Trophoblast cell (in vitro differentiated cells and primary cell): ENCODE measurements around the gene MAEA.

Source experiments
- DNase-seq, 2 donors: peaks; one replicate each; pipeline ENCODE4 v3.0.0-alpha.2; 2016
- H2AFZ ChIP-seq: 2 replicates; pipeline ENCODE4 v1.6.1; 2013; ENCODE audit warnings: low read length, moderate library complexity, mild to moderate bottlenecking; ENCODE audit not compliant: insufficient read depth, poor library complexity
- H2AK5ac ChIP-seq: 2 replicates; pipeline ENCODE4 v1.6.1; 2013; ENCODE audit warnings: mild to moderate bottlenecking, low read length
- H2BK120ac ChIP-seq: 2 replicates; pipeline ENCODE4 v1.6.1; 2013; ENCODE audit warnings: low read length, mild to moderate bottlenecking, moderate library complexity; ENCODE audit not compliant: insufficient read depth, poor library complexity
- H2BK12ac ChIP-seq: 2 replicates; pipeline ENCODE4 v1.6.1; 2013; ENCODE audit warnings: mild to moderate bottlenecking, low read length, moderate library complexity
- H2BK5ac ChIP-seq: 2 replicates; pipeline ENCODE4 v1.6.1; 2013; ENCODE audit warnings: low read length, low read depth, moderate library complexity, mild to moderate bottlenecking; ENCODE audit not compliant: poor library complexity
- H3K14ac ChIP-seq: 2 replicates; pipeline ENCODE4 v1.6.1; 2013; ENCODE audit warnings: mild to moderate bottlenecking, low read length
- H3K18ac ChIP-seq: 2 replicates; pipeline ENCODE4 v1.6.1; 2013; ENCODE audit warnings: mild to moderate bottlenecking, low read length
- H3K23ac ChIP-seq: 2 replicates; pipeline ENCODE4 v1.6.1; 2013; ENCODE audit warnings: low read length
- H3K27ac ChIP-seq: 2 replicates; pipeline ENCODE4 v1.5.1; 2013; ENCODE audit warnings: low read depth, mild to moderate bottlenecking, inconsistent platforms, low read length, moderate library complexity
- H3K27me3 ChIP-seq: 2 replicates; pipeline ENCODE4 v1.6.1; 2013; ENCODE audit warnings: inconsistent platforms, mild to moderate bottlenecking, low read length, moderate library complexity; ENCODE audit not compliant: insufficient read depth
- H3K36me3 ChIP-seq, 2 experiments: 1 replicate in 1 of 2; 2 replicates in 1 of 2; pipeline ENCODE4 v1.6.1; 2013; ENCODE audit warnings: low read length in 2 of 2, mild to moderate bottlenecking in 2 of 2, moderate library complexity in 1 of 2; ENCODE audit not compliant: insufficient read depth in 2 of 2, control insufficient read depth in 1 of 2
- H3K4ac ChIP-seq: 2 replicates; pipeline ENCODE4 v1.6.1; 2013; ENCODE audit warnings: low read depth, mild to moderate bottlenecking, low read length, moderate library complexity
- H3K4me1 ChIP-seq, 2 experiments: 1 replicate in 1 of 2; 2 replicates in 1 of 2; pipeline ENCODE4 v1.6.1; 2013; ENCODE audit warnings: low read length in 2 of 2, mild to moderate bottlenecking in 2 of 2, moderate library complexity in 1 of 2; ENCODE audit not compliant: insufficient read depth in 2 of 2, control insufficient read depth in 1 of 2
- H3K4me2 ChIP-seq: 2 replicates; pipeline ENCODE4 v1.6.1; 2013; ENCODE audit warnings: inconsistent platforms, mild to moderate bottlenecking, low read length, moderate library complexity
- H3K4me3 ChIP-seq: 2 replicates; pipeline ENCODE4 v1.5.1; 2013; ENCODE audit warnings: mild to moderate bottlenecking, low read depth, low read length, inconsistent platforms
- H3K79me1 ChIP-seq: one replicate; pipeline ENCODE4 v1.6.1; 2013; ENCODE audit warnings: low read length
- H3K79me2 ChIP-seq: 2 replicates; pipeline ENCODE4 v1.6.1; 2013; ENCODE audit warnings: low read length, mild to moderate bottlenecking; ENCODE audit not compliant: control insufficient read depth, insufficient read depth, poor library complexity
- H3K9ac ChIP-seq: 2 replicates; pipeline ENCODE4 v1.6.1; 2013; ENCODE audit warnings: mild to moderate bottlenecking, low read length
- H3K9me3 ChIP-seq: 2 replicates; pipeline ENCODE4 v1.6.1; 2013; ENCODE audit warnings: low read depth, mild to moderate bottlenecking, control low read depth, inconsistent platforms, low read length; ENCODE audit not compliant: insufficient read depth
- H4K12ac ChIP-seq: 2 replicates; pipeline ENCODE4 v1.6.1; 2013; ENCODE audit warnings: low read depth, mild to moderate bottlenecking, low read length, moderate library complexity
- H4K8ac ChIP-seq: 2 replicates; pipeline ENCODE4 v1.6.1; 2013; ENCODE audit warnings: low read depth, mild to moderate bottlenecking, low read length, moderate library complexity
- H4K91ac ChIP-seq: one replicate; pipeline ENCODE4 v1.6.1; 2013; ENCODE audit warnings: low read depth, mild to moderate bottlenecking, low read length, moderate library complexity
- WGBS: extraction: QIAGEN DNeasy Blood & Tissue Kit; methylation state at CpG from one replicate; pipeline ENCODE4 v1.1.7; 2013; ENCODE audit warnings: missing lambda C conversion rate; ENCODE audit not compliant: insufficient read length, insufficient coverage; ENCODE audit errors: extremely low coverage; 5-methylcytosine and 5-hydroxymethylcytosine counted together

The MAEA gene

DNA sequence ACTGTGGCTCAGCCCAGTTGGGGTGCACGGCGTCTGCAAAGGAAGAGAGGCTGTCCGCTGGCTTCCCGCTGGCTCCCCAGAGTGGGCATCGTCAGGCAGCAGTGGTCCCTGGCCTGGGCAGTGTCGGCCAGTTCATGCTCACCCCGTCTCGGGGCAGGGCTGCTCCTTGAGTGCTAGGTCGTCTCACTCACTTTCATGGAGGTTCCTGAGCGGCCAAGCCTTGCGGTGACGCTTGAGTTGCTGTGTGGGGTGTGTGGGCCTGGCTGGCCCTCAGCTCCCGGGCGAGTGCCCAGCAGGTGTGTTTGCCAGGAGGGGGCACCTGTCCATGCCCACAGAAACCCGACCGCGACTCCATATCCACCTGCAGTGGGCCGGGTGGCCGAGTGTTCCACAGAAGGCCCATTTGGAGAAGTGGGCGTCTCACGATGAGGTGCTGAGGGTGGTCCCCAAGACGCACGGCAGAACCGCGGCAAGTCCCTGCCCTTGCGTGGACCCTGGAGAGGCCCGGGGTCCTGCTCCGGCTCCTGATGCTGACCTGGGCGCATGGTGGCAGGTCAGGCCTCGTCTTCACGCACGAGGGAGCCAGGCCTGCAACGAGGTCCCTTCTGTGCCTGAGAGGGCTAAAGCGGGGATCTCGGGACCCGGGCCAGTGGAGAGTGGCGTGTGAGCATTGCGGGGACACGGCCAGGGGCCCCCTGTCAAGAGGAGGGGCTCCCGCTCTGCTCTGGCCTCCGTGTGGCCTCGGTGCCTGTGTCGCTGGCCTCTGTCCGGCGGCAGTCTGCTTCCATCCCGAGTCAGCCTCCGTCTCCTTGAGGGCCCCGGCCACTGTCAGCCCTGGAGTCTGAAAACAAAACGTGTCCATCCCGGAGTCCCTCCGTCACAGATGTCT lies 38.8 kb downstream of the MAEA start:
- Histone ChIP-seq H3K9me3 (peaks cover 6% of the 10 kb centered on the region), H3K79me2 (no peaks in the 10 kb centered on the region), H3K9ac (no peak overlapping the region), H4K8ac (no peak overlapping the region), H3K23ac (no peak overlapping the region), H3K27me3 (no peaks in the 10 kb centered on the region), H4K12ac (no peak overlapping the region), H3K36me3 (peaks cover 83 to 86% of the 10 kb centered on the region in 2 experiments), H3K14ac (no peak overlapping the region), H2AFZ (no peak overlapping the region), H2BK5ac (no peak overlapping the region), H3K27ac (no peak overlapping the region), H2BK12ac (no peak overlapping the region), H2BK120ac (no peak overlapping the region), H3K79me1 (no peaks in the 10 kb centered on the region), H3K18ac (peak overlapping the region; percentile 33), H2AK5ac (no peak overlapping the region), H3K4me1 (peaks cover 0 to 3% of the 10 kb centered on the region in 2 experiments), H3K4me2 (no peak overlapping the region), H4K91ac (no peak overlapping the region), H3K4me3 (no peak overlapping the region), H3K4ac (no peak overlapping the region)
- no peak for DNase-seq
- WGBS, result no CpG with 5 or more reads among the region's 51 CpGs

DNA sequence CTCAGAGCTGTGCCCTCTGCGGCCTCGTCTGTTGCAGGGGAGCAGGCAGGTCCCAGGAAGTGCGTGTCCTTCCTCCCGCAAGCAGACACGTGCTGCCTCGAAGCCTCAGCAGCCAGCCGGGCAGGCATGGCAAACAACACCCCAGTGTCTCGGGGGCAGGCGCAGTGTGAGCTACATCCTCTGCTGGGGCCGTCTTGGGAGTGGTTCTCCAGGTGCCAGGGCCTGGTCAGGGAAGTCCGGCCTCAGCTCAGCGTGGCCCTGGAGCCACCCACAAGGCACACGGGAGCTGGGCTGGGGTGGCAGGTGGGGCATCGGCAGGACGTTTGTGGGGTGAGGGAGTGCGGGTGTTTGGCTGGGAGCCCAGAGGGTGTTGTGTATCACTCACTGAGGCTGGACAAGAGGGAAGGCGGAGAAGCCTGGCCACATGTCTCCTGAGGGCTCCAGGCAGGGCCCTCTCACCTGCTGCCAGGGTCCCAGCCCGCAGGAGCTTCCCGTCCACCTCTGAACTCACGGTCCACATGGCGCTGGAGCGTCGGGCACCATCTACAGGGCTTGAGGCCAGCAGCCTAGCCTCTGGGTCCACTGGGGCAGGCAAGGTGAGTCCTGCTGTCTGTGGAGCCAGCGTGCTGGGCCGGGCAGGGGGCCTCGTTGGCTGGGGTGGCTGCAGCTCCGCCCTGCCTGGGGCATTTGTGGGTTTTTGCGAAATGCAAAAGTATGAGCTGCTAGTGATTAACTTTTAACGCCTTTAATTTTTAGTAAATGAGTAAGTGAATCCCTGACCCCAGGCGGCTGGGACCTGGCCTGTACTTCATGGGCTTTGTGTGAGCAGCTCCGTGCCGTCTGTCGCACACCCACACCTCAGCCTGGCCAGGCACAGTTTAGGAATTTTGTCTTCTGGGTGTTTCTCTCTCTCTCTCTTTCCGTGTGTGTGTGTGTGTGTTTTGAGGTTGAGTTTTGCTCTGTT lies 40.0 kb downstream of the MAEA start:
- H2AK5ac ChIP-seq, result no peak overlapping the region
- H3K4ac ChIP-seq, result no peak overlapping the region
- no peak overlapping the region for H2AFZ ChIP-seq
- H3K23ac ChIP-seq, result no peak overlapping the region
- H3K27me3 ChIP-seq, result no peaks in the 10 kb centered on the region
- H3K36me3 ChIP-seq, result peaks cover 83 to 85% of the 10 kb centered on the region in 2 experiments
- no peak overlapping the region for H3K4me2 ChIP-seq
- no peaks in the 10 kb centered on the region for H3K79me2 ChIP-seq
- H4K8ac ChIP-seq, result no peak overlapping the region
- no peak overlapping the region for H3K14ac ChIP-seq
- H3K18ac ChIP-seq, result no peak overlapping the region
- no peak overlapping the region for H4K12ac ChIP-seq
- H3K79me1 ChIP-seq, result no peaks in the 10 kb centered on the region
- no peak overlapping the region for H3K4me3 ChIP-seq
- H2BK5ac ChIP-seq, result no peak overlapping the region
- H3K9ac ChIP-seq, result no peak overlapping the region
- H3K27ac ChIP-seq, result no peak overlapping the region
- no peak overlapping the region for H2BK120ac ChIP-seq
- H3K9me3 ChIP-seq, result peaks cover 5% of the 10 kb centered on the region
- no peak overlapping the region for H2BK12ac ChIP-seq
- no peak overlapping the region for H4K91ac ChIP-seq
- no CpG with 5 or more reads among the region's 34 CpGs for WGBS
- peak; percentile 98 for DNase-seq
- no peaks in the 10 kb centered on the region for H3K4me1 ChIP-seq

DNA sequence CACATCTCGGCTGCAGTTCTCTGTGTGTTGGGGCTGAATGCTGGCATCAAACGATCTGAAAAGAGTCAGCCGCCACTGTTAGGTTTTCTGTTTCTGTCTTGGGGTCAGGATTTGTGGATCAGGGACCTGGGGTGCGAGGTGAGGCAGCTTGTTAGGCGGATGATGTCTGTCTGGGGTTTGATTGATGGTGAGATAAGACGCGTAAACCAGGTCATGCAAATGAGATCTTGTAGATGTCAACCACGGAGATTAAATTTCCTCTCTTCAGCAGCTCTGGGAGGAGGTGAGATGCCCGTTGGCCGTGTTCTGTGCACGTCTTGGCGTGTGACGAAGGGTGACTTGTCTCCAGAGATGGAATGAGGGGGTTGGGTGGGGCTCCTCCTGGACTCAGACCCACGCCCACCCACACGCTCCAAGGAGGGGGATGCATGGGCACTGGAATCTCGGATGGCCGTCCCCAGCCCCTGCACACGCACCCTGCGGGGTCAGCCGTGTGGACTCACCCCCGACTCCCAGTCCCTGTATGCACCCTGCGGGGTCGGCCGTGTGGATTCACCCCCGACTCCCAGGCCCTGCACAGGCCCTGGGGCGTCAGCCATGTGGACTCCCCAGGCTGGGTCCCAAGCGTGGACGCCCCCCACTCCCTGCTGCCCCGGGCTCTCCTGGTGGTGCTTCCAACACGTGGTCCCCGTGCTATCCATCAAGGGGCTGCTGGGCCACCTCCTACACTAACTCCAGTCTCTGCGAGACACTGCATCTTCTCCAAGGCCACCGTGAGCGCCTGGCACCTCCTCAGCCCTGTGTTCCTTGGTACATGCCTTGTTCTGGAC lies 41.3 kb downstream of the MAEA start:
- peaks cover 77% of the 10 kb centered on the region in 2 experiments for H3K36me3 ChIP-seq
- no peak overlapping the region for H2BK5ac ChIP-seq
- H3K79me2 ChIP-seq, result no peaks in the 10 kb centered on the region
- no peak overlapping the region for H3K27ac ChIP-seq
- H4K12ac ChIP-seq, result peak overlapping the region; percentile 12
- H3K27me3 ChIP-seq, result no peaks in the 10 kb centered on the region
- H4K8ac ChIP-seq, result no peak overlapping the region
- no peak for DNase-seq
- H2BK12ac ChIP-seq, result no peak overlapping the region
- no peak overlapping the region for H3K4me2 ChIP-seq
- no peak overlapping the region for H3K18ac ChIP-seq
- no peak overlapping the region for H4K91ac ChIP-seq
- H3K9me3 ChIP-seq, result peaks cover 5% of the 10 kb centered on the region
- no peaks in the 10 kb centered on the region for H3K4me1 ChIP-seq
- no peak overlapping the region for H2BK120ac ChIP-seq
- H3K79me1 ChIP-seq, result no peaks in the 10 kb centered on the region
- no peak overlapping the region for H3K23ac ChIP-seq
- H3K14ac ChIP-seq, result no peak overlapping the region
- H3K4me3 ChIP-seq, result peak overlapping the region; percentile 22
- H3K9ac ChIP-seq, result no peak overlapping the region
- peak overlapping the region; percentile 25 for H3K4ac ChIP-seq
- no peak overlapping the region for H2AK5ac ChIP-seq
- no CpG with 5 or more reads among the region's 34 CpGs for WGBS
- H2AFZ ChIP-seq, result no peak overlapping the region
